Activated T-helper 2 cell treated with anti-CD3 and anti-CD28 coated beads, Interferon-gamma antibody, Interleukin-2, Interleukin-4, amounts not matched to agents 10 μg/mL and 5 μg/mL and 100 μg/mL, durations not matched to agents 14 hours and 24 hours and 36 hours (primary cell): ENCODE measurements around the gene CHAD. TPM values are rescaled to one million over a fixed set of nuclear protein-coding genes. Genes with fewer than 3 reads are reported as not detected.

Experiments used
- DNase-seq: peaks from one replicate; pipeline ENCODE4 v3.0.0; 2021; ENCODE audit warnings: low spot score
- H3K27ac Mint-ChIP-seq: one replicate; pipeline ENCODE4 v1.8.0; 2021; ENCODE audit warnings: mixed read lengths
- H3K27me3 Mint-ChIP-seq: one replicate; pipeline ENCODE4 v1.8.0; 2021; ENCODE audit warnings: low read depth, mixed read lengths
- H3K36me3 Mint-ChIP-seq: one replicate; pipeline ENCODE4 v1.8.0; 2021; ENCODE audit warnings: low read depth, mixed read lengths
- H3K4me1 Mint-ChIP-seq: one replicate; pipeline ENCODE4 v1.8.0; 2021; ENCODE audit warnings: low read depth, mixed read lengths
- H3K4me3 Mint-ChIP-seq: one replicate; pipeline ENCODE4 v1.8.0; 2021; ENCODE audit warnings: low read depth, mild to moderate bottlenecking, moderate library complexity, mixed read lengths
- H3K9me3 Mint-ChIP-seq: one replicate; pipeline ENCODE4 v1.8.0; 2021; ENCODE audit warnings: mixed read lengths
- intact Hi-C: fragments of 100-400 bp; cut with micrococcal nuclease; formaldehyde crosslinking; loops from one replicate; pipeline ENCODE4 v1.15.1; 2023
- total RNA-seq: library from RNA; stranded (reverse); gene quantifications from 2 replicates; pipeline ENCODE4 v1.2.3, GENCODE V29; 2022

CHAD gene, protein sequence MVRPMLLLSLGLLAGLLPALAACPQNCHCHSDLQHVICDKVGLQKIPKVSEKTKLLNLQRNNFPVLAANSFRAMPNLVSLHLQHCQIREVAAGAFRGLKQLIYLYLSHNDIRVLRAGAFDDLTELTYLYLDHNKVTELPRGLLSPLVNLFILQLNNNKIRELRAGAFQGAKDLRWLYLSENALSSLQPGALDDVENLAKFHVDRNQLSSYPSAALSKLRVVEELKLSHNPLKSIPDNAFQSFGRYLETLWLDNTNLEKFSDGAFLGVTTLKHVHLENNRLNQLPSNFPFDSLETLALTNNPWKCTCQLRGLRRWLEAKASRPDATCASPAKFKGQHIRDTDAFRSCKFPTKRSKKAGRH
- total RNA-seq: not detected in 2 replicates

DNA sequence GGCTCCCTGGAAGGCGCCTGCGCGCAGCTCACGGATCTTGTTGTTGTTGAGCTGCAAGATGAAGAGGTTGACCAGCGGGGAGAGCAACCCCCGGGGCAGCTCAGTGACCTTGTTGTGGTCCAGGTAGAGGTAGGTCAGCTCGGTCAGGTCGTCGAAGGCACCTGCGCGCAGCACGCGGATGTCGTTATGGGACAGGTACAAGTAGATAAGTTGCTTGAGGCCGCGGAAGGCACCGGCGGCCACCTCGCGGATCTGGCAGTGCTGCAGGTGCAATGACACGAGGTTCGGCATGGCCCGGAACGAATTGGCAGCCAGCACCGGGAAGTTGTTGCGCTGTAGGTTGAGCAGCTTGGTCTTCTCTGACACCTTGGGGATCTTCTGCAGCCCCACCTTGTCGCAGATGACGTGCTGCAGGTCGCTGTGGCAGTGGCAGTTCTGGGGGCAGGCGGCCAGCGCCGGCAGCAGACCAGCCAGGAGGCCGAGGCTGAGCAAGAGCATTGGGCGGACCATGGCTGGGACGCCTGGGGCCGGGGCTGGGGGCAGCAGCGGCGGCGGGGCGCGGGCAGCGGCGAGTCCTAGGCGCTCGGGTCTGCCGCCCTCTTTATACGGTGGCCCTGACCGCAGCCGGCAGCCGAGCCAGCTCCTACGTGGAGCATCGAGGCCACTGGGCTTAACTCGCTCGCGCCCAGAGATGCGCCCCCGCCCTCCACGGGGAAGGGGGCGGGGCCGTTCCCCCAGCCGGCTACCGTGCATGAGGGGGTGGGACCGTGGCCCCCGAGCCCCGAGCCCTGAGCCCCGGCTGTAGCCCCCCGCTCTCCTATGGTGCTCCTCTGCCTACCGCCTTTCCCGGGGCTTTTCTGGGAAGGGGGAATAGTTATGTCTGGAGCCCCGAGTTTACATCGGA is at the start of gene CHAD:
TSS of gene CHAD (minus strand) at position 577 of the 904 bp plus-strand sequence. CDS start at position 510, 67 bp downstream.
- Mint-ChIP-seq H3K9me3 (no peaks in the 10 kb centered on the region), H3K4me3 (no peak within 1 kb of the TSS), H3K36me3 (no peaks in the 10 kb centered on the region), H3K4me1 (no peaks in the 10 kb centered on the region), H3K27ac (no peak within 1 kb of the TSS), H3K27me3 (peaks cover 23% of the 10 kb centered on the region)
- DNase-seq: no peak
- intact Hi-C loops: no loop called here

- no peaks in the 10 kb centered on the region for H3K36me3 Mint-ChIP-seq
- no peaks in the 10 kb centered on the region for H3K9me3 Mint-ChIP-seq
- peaks cover 6% of the 10 kb centered on the region for H3K4me1 Mint-ChIP-seq
- H3K27me3 Mint-ChIP-seq: no peaks in the 10 kb centered on the region
- DNase-seq: no peak
- intact Hi-C loops: no loop called here
- no peak overlapping the region for H3K4me3 Mint-ChIP-seq
- H3K27ac Mint-ChIP-seq: no peak overlapping the region
Observed at GRCh38 chr17:50517504-50518383, 49.1 kb upstream of the CHAD start.

GRCh38 chr17:50517011-50517410 is 48.3 kb upstream of the CHAD start:
- Mint-ChIP-seq H3K4me3 (no peak overlapping the region), H3K27ac (no peak overlapping the region), H3K36me3 (no peaks in the 10 kb centered on the region), H3K27me3 (no peaks in the 10 kb centered on the region), H3K9me3 (no peaks in the 10 kb centered on the region), H3K4me1 (peaks cover 10% of the 10 kb centered on the region)
- intact Hi-C loops: no loop called here
- no peak for DNase-seq

DNA sequence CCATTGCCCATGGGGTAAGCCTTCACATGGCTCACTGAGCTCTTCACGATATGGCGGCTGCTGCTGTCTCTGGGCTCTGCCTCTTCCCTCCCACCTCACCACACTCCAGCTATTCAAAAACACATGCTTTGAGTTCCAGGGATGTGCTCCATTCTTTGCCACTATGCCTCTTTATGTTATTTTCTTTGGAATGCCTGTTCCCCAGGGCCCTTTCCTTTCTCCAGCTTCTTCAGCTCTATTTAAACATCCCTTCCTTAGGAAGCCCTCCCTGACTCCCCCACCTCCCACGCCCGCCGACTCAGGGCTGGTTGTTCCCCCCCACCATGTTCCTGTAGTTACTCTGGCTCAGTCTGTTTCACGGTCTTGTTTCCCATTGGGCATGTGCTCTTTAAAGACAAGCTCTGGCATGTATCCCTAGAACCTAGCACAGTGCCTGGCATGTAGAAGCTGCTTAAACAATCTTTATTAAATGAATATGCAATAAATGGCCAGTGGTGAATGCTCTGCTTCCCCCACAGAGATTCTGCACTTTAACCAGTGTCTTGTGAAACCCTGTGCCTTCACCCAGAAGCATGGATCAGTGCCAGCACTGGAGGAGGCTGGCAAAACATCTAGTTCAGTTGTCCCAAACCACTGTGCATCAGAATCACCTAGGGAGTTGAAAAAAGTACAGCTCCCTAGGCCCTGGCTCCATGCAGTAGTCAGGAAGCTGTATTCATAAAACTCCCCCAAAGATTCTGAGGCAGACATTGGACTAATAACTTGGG is 46.4 kb upstream of the CHAD start:
- Mint-ChIP-seq H3K4me1 (peaks cover 25% of the 10 kb centered on the region), H3K27me3 (no peaks in the 10 kb centered on the region), H3K4me3 (no peak overlapping the region), H3K27ac (no peak overlapping the region), H3K36me3 (no peaks in the 10 kb centered on the region), H3K9me3 (no peaks in the 10 kb centered on the region)
- no peak for DNase-seq
- intact Hi-C loops: no loop called here

DNA sequence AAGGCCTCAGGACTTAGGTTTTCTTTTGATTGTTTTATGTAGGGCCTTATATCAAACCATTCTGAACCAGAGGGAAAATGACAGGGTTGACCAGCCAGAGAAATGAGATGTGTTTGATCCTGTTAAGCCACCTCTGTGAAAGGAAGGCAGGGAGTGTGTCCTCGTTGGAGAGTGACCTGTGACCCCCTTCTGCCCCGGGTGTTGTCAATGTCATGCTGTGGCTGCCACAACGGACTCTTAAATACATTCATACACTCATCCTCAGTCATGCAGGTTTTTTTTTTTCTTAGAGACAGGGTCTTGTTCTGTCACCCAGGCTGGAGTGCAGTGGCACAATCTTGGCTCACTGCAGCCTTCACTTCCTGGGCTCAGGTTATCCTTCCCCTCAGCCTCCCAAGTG is 45.7 kb upstream of the CHAD start:
- H3K9me3 Mint-ChIP-seq: no peaks in the 10 kb centered on the region
- H3K4me3 Mint-ChIP-seq: no peak overlapping the region
- no peaks in the 10 kb centered on the region for H3K27me3 Mint-ChIP-seq
- intact Hi-C loops: no loop called here
- H3K36me3 Mint-ChIP-seq: no peaks in the 10 kb centered on the region
- H3K4me1 Mint-ChIP-seq: peaks cover 32% of the 10 kb centered on the region
- DNase-seq: no peak
- H3K27ac Mint-ChIP-seq: no peak overlapping the region

GRCh38 chr17:50513495-50513894 is 44.8 kb upstream of the CHAD start:
- H3K27me3 Mint-ChIP-seq: no peaks in the 10 kb centered on the region
- H3K4me1 Mint-ChIP-seq: peaks cover 40% of the 10 kb centered on the region
- no peak overlapping the region for H3K27ac Mint-ChIP-seq
- H3K4me3 Mint-ChIP-seq: no peak overlapping the region
- H3K9me3 Mint-ChIP-seq: no peaks in the 10 kb centered on the region
- DNase-seq: no peak
- intact Hi-C loops: no loop called here
- no peaks in the 10 kb centered on the region for H3K36me3 Mint-ChIP-seq

GRCh38 chr17:50511058-50511457 is 42.4 kb upstream of the CHAD start:
- Mint-ChIP-seq H3K4me1 (peaks cover 39% of the 10 kb centered on the region), H3K4me3 (no peak overlapping the region), H3K27ac (peak overlapping the region; percentile 84), H3K36me3 (no peaks in the 10 kb centered on the region), H3K27me3 (no peaks in the 10 kb centered on the region), H3K9me3 (no peaks in the 10 kb centered on the region)
- intact Hi-C loops: loop anchor here (2.0 kb wide), 1 partner anchor 32 kb away; no protein-coding TSS in a partner anchor
- DNase-seq: peak; percentile 66

DNA sequence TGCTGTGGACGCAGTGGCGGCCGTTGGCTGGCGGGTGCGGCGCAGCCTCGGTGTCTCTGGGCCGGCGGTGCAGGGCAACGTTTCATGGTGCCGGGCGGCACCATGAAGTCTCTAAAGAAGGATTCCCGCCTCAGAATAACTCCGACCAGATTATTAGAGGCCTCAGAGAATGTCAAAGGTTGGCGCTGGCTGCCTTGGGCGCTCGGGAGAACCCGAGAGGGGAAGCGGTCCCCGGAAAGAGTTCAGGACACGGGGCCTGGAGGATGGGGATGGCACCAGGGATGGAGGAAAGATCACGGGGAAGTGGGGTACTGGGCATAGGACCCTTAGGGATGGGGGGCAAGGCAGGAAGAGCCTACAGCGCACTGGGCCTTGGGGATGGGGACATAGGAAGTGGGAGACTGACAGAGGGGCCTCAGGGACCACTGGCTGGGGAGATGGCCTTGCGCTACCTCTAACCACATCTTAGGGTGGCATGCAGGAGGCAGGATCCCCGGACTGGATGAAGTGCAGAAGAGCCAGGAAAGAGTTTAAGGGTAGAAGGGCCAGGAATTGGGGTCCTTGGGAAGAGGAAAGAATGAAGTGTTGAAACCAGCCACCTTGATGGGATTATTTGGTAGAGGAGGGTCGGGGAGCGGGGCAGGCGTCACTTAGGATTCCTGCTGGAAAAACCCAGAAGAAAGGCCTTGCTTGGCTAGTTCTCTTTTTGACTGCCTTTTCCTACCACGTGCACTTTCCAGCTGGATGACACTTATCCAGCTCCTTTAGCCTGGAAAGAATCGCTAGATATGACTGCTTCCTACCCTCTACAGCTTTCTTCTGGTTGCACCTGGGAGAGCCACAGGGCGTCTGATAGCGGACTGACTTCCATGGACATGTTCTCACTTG is 40.1 kb upstream of the CHAD start:
- Mint-ChIP-seq H3K9me3 (no peaks in the 10 kb centered on the region), H3K27me3 (no peaks in the 10 kb centered on the region), H3K36me3 (no peaks in the 10 kb centered on the region), H3K4me3 (peak overlapping the region; percentile 90), H3K27ac (peak overlapping the region; percentile 85), H3K4me1 (peaks cover 46% of the 10 kb centered on the region)
- intact Hi-C loops: loop anchor here (2.0 kb wide), 1 partner anchor 30 kb away; the partner anchor contains the start of gene RSAD1
- DNase-seq: no peak

- no peaks in the 10 kb centered on the region for H3K27me3 Mint-ChIP-seq
- peaks cover 49% of the 10 kb centered on the region for H3K4me1 Mint-ChIP-seq
- peak within 1 kb of the TSS; percentile 90 for H3K4me3 Mint-ChIP-seq
- H3K9me3 Mint-ChIP-seq: no peaks in the 10 kb centered on the region
- peak within 1 kb of the TSS; percentile 90 for H3K27ac Mint-ChIP-seq
- no peaks in the 10 kb centered on the region for H3K36me3 Mint-ChIP-seq
- intact Hi-C loops: loop anchor here (2.0 kb wide), 1 partner anchor 29 kb away; the partner anchor contains the start of gene RSAD1
- peak; percentile 79 for DNase-seq
Observed at GRCh38 chr17:50507871-50508572, 39.3 kb upstream of the CHAD start, which contains the start of gene MYCBPAP. Gene MYCBPAP (plus strand): TSS chr17:50508439. CDS start chr17:50508675, 236 bp downstream.

- Mint-ChIP-seq H3K36me3 (no peaks in the 10 kb centered on the region), H3K9me3 (no peaks in the 10 kb centered on the region), H3K27me3 (no peaks in the 10 kb centered on the region), H3K4me1 (peaks cover 42% of the 10 kb centered on the region), H3K27ac (no peak overlapping the region), H3K4me3 (no peak overlapping the region)
- no peak for DNase-seq
- intact Hi-C loops: no loop called here
Observed at GRCh38 chr17:50506298-50506697, 37.6 kb upstream of the CHAD start.
